HL-60/S4 treated with retinoic acid at 250 ng/mL for 4 days and 3 days (cell line): ENCODE results near the gene EID2.

Experiments
- in situ Hi-C: fragments of 300-500 bp; cut with MboI; formaldehyde crosslinking; loops from 2 replicates; pipeline ENCODE4 v1.7.0; 2022; ENCODE audit warnings: low sequenced_read_pairs

EID2 gene

GRCh38 chr19:39540333-39540673, 342 bp upstream of the EID2 start:
- in situ Hi-C loops = loop anchor here (25.0 kb wide), 1 partner anchor 428 kb away; no protein-coding TSS in a partner anchor

DNA sequence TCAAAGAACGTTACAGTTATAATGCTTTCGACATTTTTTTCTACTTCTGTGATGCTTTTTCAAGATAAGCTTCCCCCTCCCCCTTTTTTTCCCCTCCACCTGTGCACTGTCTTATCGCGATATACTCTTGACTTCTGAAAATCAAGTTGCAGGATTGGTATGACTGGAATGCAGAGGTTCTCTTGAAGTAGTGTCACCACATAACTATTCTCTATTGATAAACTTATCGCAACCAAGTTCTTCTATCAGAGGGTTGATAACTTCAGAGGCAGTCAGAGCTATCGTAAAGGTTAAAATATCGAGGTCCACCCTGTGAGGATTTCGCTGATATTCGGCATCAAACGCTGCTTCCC, 820 bp downstream of the EID2 start:
- in situ Hi-C loops = loop anchor here (25.0 kb wide), 1 partner anchor 427 kb away; no protein-coding TSS in a partner anchor

- in situ Hi-C loops = loop anchor here (25.0 kb wide), 1 partner anchor 421 kb away; no protein-coding TSS in a partner anchor
Measured at GRCh38 chr19:39533791-39534190, 6.2 kb downstream of the EID2 start.

GRCh38 chr19:39533003-39533512, 6.9 kb downstream of the EID2 start:
- in situ Hi-C loops = loop anchor here (25.0 kb wide), 1 partner anchor 421 kb away; no protein-coding TSS in a partner anchor

DNA sequence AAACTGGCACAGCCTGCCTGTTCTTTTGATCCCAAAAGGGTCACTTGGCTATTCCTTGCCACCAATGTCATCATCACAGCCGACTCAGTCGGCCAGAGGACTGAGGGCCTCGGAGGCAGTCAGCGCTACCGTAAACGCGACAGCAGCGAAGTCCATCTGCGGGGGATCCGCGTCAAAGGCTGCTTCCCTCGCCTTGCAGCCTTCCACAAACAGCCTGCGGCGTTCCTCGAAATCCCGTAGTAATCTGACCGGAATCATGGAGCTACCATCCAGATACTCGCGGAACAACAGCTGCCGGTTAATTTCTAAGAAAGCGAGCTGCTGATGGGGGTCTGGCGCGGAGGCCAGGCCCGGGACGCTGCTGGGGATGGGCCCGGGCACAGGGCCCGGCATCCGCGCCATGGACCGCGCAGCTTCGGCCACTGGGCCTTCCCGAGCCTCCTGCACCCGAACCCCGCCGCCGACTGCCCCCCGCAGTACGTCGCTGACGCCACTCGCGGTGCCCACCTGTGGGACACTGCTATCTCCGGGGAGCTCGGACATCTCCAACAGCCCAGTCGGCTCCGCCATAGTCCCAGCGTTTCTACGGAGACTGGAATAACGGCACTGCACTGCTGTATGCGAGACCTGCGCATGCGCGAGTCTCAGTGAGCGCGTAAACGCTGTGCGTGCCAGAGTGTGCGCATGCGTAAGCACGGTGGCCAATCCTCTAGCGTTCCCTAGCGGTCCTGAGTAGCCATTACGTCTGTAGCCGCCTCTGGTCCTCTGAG, 7.5 kb downstream of the EID2 start, which contains the start of gene EID2B:
TSS of gene EID2B (minus strand) at position 620 of the 770 bp plus-strand sequence. CDS start at position 570, 50 bp downstream.
- in situ Hi-C loops = loop anchor here (25.0 kb wide), 1 partner anchor 420 kb away; no protein-coding TSS in a partner anchor

GRCh38 chr19:39531834-39532232, 8.1 kb downstream of the EID2 start:
- in situ Hi-C loops = loop anchor here (25.0 kb wide), 1 partner anchor 420 kb away; no protein-coding TSS in a partner anchor

DNA sequence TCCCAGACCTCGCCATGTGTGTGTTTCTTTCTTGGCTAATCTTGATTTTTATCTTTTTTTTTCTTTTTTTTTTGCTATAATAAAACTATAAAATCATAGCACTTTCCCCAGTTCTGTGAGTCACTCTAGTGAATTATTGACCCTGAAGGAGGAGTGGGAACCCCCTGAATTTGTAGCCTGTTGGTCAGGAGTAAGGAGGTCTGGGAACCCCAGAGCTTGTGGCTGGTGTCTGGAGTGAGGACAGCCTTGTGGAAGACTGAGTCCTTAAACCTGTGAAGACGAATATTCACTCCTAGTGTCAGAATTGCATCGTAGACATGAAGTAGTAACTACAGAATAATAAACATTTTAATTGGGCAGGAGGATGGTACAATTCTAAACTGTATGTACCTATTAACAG, 14.8 kb downstream of the EID2 start:
- in situ Hi-C loops = loop anchor here (25.0 kb wide), 1 partner anchor 413 kb away; no protein-coding TSS in a partner anchor

DNA sequence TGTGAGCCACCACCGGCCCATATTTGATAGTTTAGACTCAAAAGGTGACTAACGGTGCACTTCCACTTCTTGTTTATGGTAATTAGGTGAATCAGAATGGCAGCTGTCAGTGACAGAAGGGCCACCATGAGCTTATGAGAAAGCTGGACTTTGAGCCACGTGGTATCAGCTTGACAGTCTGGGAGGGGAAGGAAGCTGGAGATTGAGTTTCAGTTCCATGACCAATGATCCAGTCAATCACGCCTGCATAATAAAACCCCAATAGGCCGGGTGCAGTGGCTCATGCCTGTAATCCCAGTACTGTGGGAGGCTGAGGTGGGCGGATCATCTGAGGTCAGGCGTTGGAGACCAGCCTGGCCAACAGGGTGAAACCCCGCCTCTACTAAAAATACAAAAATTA, 15.5 kb downstream of the EID2 start:
- in situ Hi-C loops = no loop called here

DNA sequence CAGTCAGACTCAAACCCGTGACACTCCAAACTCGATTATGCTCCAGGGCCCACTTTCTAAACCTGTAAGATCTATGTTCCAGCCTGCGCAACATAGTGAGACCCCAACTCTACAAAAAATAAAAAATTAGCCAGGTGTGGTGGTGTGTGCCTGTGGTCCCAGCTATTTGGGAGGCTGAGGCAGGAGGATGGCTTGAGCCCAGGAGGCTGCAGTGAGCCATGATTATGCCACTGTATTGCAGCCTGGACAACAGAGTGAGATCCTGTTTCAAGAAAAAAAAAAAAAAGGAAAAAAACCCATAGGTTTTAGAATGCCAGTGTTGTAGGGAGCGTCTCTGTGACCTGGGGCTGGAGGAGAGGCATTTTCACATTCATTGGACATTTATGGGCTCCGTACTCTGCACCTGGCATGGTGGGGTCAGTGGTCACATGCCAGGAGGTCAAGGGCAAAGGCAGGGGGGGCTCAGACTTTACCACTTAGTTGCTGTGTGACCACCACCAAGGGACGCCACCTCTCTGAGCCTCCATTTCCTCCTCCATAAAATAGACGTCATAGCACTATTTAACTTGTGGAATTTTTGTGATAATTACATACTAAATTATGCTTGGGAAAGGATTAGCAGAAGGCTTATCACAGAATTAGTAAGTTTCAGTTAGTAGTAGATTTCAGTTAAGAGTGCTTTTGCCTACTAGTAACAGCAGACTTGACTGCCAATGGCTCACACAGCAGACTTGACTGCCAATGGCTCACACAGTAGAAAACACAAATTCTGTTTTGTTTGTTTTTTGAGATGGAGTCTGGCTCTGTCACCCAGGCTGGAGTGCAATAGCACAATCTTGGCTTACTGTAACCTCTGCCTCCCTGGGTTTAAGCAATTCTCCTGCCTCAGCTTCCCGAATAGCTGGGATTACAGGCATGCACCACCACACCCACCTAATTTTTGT, 19.1 kb downstream of the EID2 start:
- in situ Hi-C loops = no loop called here

DNA sequence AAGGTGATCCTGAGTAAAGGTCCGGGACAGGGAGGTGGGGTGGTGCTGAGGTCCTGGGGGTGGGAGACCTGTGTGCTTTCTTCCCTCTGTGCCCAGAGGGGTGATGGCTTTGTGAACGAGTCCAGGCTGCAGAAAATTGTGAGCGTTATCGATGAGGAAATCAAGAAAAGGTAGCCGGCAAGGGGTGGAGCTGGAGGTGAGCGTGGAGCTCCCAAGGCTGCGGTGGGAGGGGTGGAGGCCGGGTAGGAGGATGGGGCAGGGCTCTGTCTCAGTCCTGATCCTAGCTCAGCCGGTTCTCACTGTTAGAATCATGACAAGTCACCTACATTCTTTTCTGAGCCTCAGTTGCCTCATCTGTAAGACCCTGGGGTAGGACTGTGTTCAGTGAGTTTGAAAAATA, 21.0 kb downstream of the EID2 start:
- in situ Hi-C loops = no loop called here

DNA sequence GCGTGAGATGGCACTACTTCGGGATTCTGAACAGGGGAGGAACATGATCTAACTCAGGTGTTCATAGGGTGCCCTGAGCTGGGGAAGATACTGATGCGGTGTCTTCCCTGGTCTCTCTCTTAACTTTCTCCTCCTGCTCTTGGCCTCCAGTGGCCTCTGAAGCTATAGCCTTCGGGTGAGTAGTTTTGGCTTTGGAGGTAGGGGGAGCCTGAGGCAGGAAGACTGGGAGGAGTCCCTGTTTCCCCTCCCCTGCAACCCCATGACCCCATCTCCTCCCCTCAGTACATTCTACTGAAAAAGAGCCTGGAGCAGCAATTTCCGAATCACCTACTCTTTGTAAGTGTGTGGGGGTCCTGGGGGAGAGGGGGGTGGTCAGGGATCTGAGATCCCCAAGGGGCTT, 21.5 kb downstream of the EID2 start:
- in situ Hi-C loops = no loop called here

DNA sequence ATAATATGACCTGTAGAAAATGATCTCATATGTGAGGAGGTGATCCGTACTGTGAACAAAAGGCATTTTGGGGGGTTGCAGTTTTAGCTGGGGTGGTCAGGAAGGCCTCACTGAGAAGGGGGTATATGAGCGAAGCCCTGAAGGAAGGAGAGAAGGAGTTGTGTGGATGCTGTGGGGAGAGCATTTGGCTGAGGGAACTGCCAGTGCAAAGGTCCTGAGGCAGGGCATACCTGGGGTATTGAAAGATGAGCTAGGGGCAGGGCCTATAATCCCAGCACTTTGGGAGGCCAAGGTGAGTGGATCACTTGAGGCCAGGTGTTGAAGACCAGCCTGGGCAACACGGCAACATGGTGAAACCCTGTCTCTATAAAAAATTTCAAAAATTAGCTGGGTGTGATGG, 22.5 kb downstream of the EID2 start:
- in situ Hi-C loops = no loop called here

GRCh38 chr19:39516270-39516669, 23.7 kb downstream of the EID2 start:
- in situ Hi-C loops = no loop called here

- in situ Hi-C loops = no loop called here
Measured at GRCh38 chr19:39515551-39516191, 24.3 kb downstream of the EID2 start.

GRCh38 chr19:39514840-39515550, 25.0 kb downstream of the EID2 start, which contains the start of gene SELENOV:
SELENOV (plus strand) TSS chr19:39515139; CDS start chr19:39515213, 74 bp downstream.
- in situ Hi-C loops = no loop called here

GRCh38 chr19:39512988-39513387, 27.0 kb downstream of the EID2 start:
- in situ Hi-C loops = no loop called here

GRCh38 chr19:39509233-39509632, 30.7 kb downstream of the EID2 start:
- in situ Hi-C loops = no loop called here

GRCh38 chr19:39508629-39509028, 31.3 kb downstream of the EID2 start:
- in situ Hi-C loops = no loop called here

DNA sequence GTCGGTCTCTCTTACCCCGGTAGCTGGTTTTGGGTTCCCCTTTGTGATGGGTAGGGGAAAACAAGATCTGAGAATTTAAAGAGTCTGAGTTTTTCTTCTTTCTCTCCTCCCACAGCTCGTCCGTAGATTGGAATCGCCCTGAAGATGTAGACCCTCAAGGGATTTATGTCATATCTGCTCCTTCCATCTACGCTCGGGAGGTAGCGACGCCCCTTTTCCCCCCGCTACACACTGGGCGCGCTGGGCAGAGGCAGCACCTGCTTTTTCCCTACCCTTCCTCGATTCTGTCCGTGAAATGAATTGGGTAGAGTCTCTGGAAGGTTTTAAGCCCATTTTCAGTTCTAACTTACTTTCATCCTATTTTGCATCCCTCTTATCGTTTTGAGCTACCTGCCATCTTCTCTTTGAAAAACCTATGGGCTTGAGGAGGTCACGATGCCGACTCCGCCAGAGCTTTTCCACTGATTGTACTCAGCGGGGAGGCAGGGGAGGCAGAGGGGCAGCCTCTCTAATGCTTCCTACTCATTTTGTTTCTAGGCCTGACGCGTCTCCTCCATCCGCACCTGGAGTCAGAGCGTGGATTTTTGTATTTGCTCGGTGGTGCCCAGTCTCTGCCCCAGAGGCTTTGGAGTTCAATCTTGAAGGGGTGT, 32.1 kb downstream of the EID2 start:
- in situ Hi-C loops = no loop called here
